Right ventricle myocardium inferior (tissue), 1 donor: Measurements from ENCODE around the gene TNFRSF6B. TPM values are rescaled to one million over a fixed set of nuclear protein-coding genes. Genes with fewer than 3 reads are reported as not detected.
A peak's percentile ranks its signal among the peaks of the same experiment; 100 is the strongest.

Source experiments
- ATAC-seq: fragments of 200-7000 bp; cut with Tn5 transposase; one replicate; pipeline ENCODE4 v1.9.1; 2020; ENCODE audit warnings: mild to moderate bottlenecking, moderate library complexity
- DNase-seq: peaks from one replicate; pipeline ENCODE4 v3.0.0; 2021; ENCODE audit errors: missing footprints
- intact Hi-C: fragments of 100-400 bp; cut with DNase I; formaldehyde crosslinking; loops from one replicate; pipeline ENCODE4 v1.11.0; 2022
- total RNA-seq: library from RNA; stranded (reverse); fragmentation: NEBNext Ultra II Directional; extraction: Animal tissue kit (Norgen Biotek cat#: 25700); gene quantifications from one replicate; pipeline ENCODE4 v1.2.1, GENCODE V29; 2021
- donor health status: DM: no; HTN: yes; CAD: no; lungs with severe emphysema.

The TNFRSF6B gene
- total RNA-seq, 1 donor from 2014 or later: 1.0 TPM

- ATAC-seq (no peak), DNase-seq (no peak)
- intact Hi-C loops: no loop called here
Measured at GRCh38 chr20:63680857-63681608, 15.4 kb upstream of the TNFRSF6B start.

GRCh38 chr20:63681609-63682142 is 14.8 kb upstream of the TNFRSF6B start:
- ATAC-seq (no peak), DNase-seq (no peak)
- intact Hi-C loops: no loop called here

GRCh38 chr20:63682384-63683139 is 13.9 kb upstream of the TNFRSF6B start:
- ATAC-seq (peak; percentile 81), DNase-seq (peak; percentile 81)
- intact Hi-C loops: no loop called here

GRCh38 chr20:63685269-63686026 is 11.0 kb upstream of the TNFRSF6B start:
- ATAC-seq (no peak), DNase-seq (no peak)
- intact Hi-C loops: no loop called here

- intact Hi-C loops: no loop called here
- no peak for DNase-seq
- ATAC-seq: no peak
Measured at GRCh38 chr20:63686094-63686491, 10.4 kb upstream of the TNFRSF6B start.

GRCh38 chr20:63686492-63687321 is 9.7 kb upstream of the TNFRSF6B start:
- DNase-seq (peak; percentile 88), ATAC-seq (peak; percentile 47)
- intact Hi-C loops: no loop called here

- intact Hi-C loops: no loop called here
- DNase-seq: no peak
- ATAC-seq: no peak
Measured at GRCh38 chr20:63687419-63688178, 8.9 kb upstream of the TNFRSF6B start.

- DNase-seq (no peak), ATAC-seq (no peak)
- intact Hi-C loops: no loop called here
Measured at GRCh38 chr20:63688228-63689045, 8.0 kb upstream of the TNFRSF6B start.

GRCh38 chr20:63689046-63690002 is 7.1 kb upstream of the TNFRSF6B start:
- ATAC-seq: no peak
- DNase-seq: no peak
- intact Hi-C loops: no loop called here

GRCh38 chr20:63690003-63690897 is 6.2 kb upstream of the TNFRSF6B start:
- DNase-seq (peak; percentile 66), ATAC-seq (no peak)
- intact Hi-C loops: no loop called here

GRCh38 chr20:63690898-63691710 is 5.3 kb upstream of the TNFRSF6B start:
- peak; percentile 51 for DNase-seq
- no peak for ATAC-seq
- intact Hi-C loops: no loop called here

GRCh38 chr20:63691711-63692435 is 4.6 kb upstream of the TNFRSF6B start:
- intact Hi-C loops: no loop called here
- DNase-seq (peak; percentile 44), ATAC-seq (no peak)

GRCh38 chr20:63692436-63693082 is 3.9 kb upstream of the TNFRSF6B start:
- intact Hi-C loops: no loop called here
- ATAC-seq (no peak), DNase-seq (peak; percentile 63)
